Activated B cell treated with CpG ODN at 0.5 μM for 24 hours (primary cell): ENCODE data around the gene FOXP1. TPM values are rescaled to one million over a fixed set of nuclear protein-coding genes. Genes with fewer than 3 reads are reported as not detected.

Experiments
- ATAC-seq: fragments of 200-7000 bp; cut with Tn5 transposase; one replicate; pipeline ENCODE4 v1.10.0; 2021; ENCODE audit warnings: low read depth, mild to moderate bottlenecking, moderate library complexity
- CTCF ChIA-PET: fragments of 350-600 bp; sonication (Branson Sonifier 250); formaldehyde crosslinking; loops from one replicate; lab custom pipeline; 2021; ENCODE audit warnings: antibody characterized with exemption; lab: Charles Lee
- POLR2A ChIA-PET: fragments of 350-600 bp; sonication (Branson Sonifier 250); formaldehyde crosslinking; loops from one replicate; lab custom pipeline; 2021; ENCODE audit warnings: antibody characterized with exemption; lab: Charles Lee
- DNase-seq: peaks from one replicate; pipeline ENCODE4 v3.0.0; 2022
- H3K27ac Mint-ChIP-seq: one replicate; pipeline ENCODE4 v1.8.0; 2020; ENCODE audit warnings: mixed read lengths
- H3K27me3 Mint-ChIP-seq: one replicate; pipeline ENCODE4 v1.8.0; 2021; ENCODE audit warnings: mixed read lengths
- H3K36me3 Mint-ChIP-seq: one replicate; pipeline ENCODE4 v1.8.0; 2021; ENCODE audit warnings: low read depth, mixed read lengths
- H3K4me1 Mint-ChIP-seq: one replicate; pipeline ENCODE4 v1.8.0; 2021; ENCODE audit warnings: mixed read lengths
- H3K4me3 Mint-ChIP-seq: one replicate; pipeline ENCODE4 v1.8.0; 2020; ENCODE audit warnings: mild to moderate bottlenecking, mixed read lengths
- H3K9me3 Mint-ChIP-seq: one replicate; pipeline ENCODE4 v1.8.0; 2020; ENCODE audit warnings: mixed read lengths
- CTCF ChIP-seq: fragments of 200-600 bp; IDR thresholded peaks from one replicate; pipeline ENCODE4 v1.8.0; 2022; ENCODE audit warnings: antibody characterized with exemption, mild to moderate bottlenecking
- intact Hi-C: fragments of 100-400 bp; cut with micrococcal nuclease; formaldehyde crosslinking; loops from one replicate; pipeline ENCODE4 v1.15.1; 2024
- total RNA-seq: library from RNA; stranded (reverse); gene quantifications from 2 replicates; pipeline ENCODE4 v1.2.3, GENCODE V29; 2022

FOXP1 gene
- total RNA-seq, 1 donor from 2014 or later, result 563 TPM

GRCh38 chr3:71235846-71236245 lies 347.7 kb downstream of the FOXP1 start:
- ATAC-seq (no peak), DNase-seq (no peak)
- Mint-ChIP-seq H3K9me3 (no peaks in the 10 kb centered on the region), H3K36me3 (peaks cover 39% of the 10 kb centered on the region), H3K27me3 (no peaks in the 10 kb centered on the region), H3K27ac (peak overlapping the region; percentile 66), H3K4me3 (no peak overlapping the region), H3K4me1 (peaks cover 68% of the 10 kb centered on the region)
- CTCF ChIA-PET, result no interaction called here
- POLR2A ChIA-PET, result no interaction called here
- intact Hi-C loops, result no loop called here
- TF ChIP-seq CTCF, result no peak

- no peak overlapping the region for H3K4me3 Mint-ChIP-seq
- ChIA-PET CTCF (interaction anchor here (0.6 kb wide), 1 partner anchor 187 kb away, joined by 3 read pairs; no protein-coding TSS in a partner anchor), POLR2A (interaction anchor here (0.6 to 1.0 kb wide), 6 partner anchors 9 to 349 kb away, joined by 3 to 7 read pairs (median 4); no protein-coding TSS in a partner anchor)
- DNase-seq (no peak), ATAC-seq (no peak)
- H3K36me3 Mint-ChIP-seq, result peaks cover 37% of the 10 kb centered on the region
- peaks cover 69% of the 10 kb centered on the region for H3K4me1 Mint-ChIP-seq
- H3K9me3 Mint-ChIP-seq, result no peaks in the 10 kb centered on the region
- intact Hi-C loops, result no loop called here
- H3K27me3 Mint-ChIP-seq, result no peaks in the 10 kb centered on the region
- no peak for TF ChIP-seq CTCF
- peak overlapping the region; percentile 59 for H3K27ac Mint-ChIP-seq
Observed at GRCh38 chr3:71232895-71233294, 350.6 kb downstream of the FOXP1 start.

- no peak for TF ChIP-seq CTCF
- CTCF ChIA-PET, result no interaction called here
- H3K27ac Mint-ChIP-seq, result peak overlapping the region; percentile 51
- POLR2A ChIA-PET, result interaction anchor here (0.7 to 1.0 kb wide), 3 partner anchors 10 to 350 kb away, joined by 3 to 4 read pairs (median 3); no protein-coding TSS in a partner anchor
- H3K36me3 Mint-ChIP-seq, result peaks cover 33% of the 10 kb centered on the region
- no peaks in the 10 kb centered on the region for H3K9me3 Mint-ChIP-seq
- H3K4me1 Mint-ChIP-seq, result peaks cover 69% of the 10 kb centered on the region
- ATAC-seq, result no peak
- H3K4me3 Mint-ChIP-seq, result no peak overlapping the region
- H3K27me3 Mint-ChIP-seq, result no peaks in the 10 kb centered on the region
- no peak for DNase-seq
- intact Hi-C loops, result no loop called here
Observed at GRCh38 chr3:71232175-71232679, 351.3 kb downstream of the FOXP1 start.

GRCh38 chr3:71231680-71232079 lies 351.8 kb downstream of the FOXP1 start:
- POLR2A ChIA-PET, result no interaction called here
- Mint-ChIP-seq H3K9me3 (no peaks in the 10 kb centered on the region), H3K4me1 (peaks cover 72% of the 10 kb centered on the region), H3K27me3 (no peaks in the 10 kb centered on the region), H3K27ac (peak overlapping the region; percentile 51), H3K36me3 (peaks cover 32% of the 10 kb centered on the region), H3K4me3 (no peak overlapping the region)
- CTCF ChIA-PET, result no interaction called here
- no peak for DNase-seq
- no peak for ATAC-seq
- no peak for TF ChIP-seq CTCF
- intact Hi-C loops, result no loop called here

GRCh38 chr3:71229905-71230657 lies 353.4 kb downstream of the FOXP1 start:
- peaks cover 78% of the 10 kb centered on the region for H3K4me1 Mint-ChIP-seq
- POLR2A ChIA-PET, result interaction anchor here (0.7 kb wide), 1 partner anchor 151 kb away, joined by 3 read pairs; no protein-coding TSS in a partner anchor

More at GRCh38 chr3:71229905-71230657, 353.4 kb downstream of the FOXP1 start:
- ATAC-seq, result no peak
- no peak for DNase-seq
- intact Hi-C loops, result loop anchor here (5.0 to 10.0 kb wide), 2 partner anchors 165 to 282 kb away; no protein-coding TSS in a partner anchor
- no peaks in the 10 kb centered on the region for H3K27me3 Mint-ChIP-seq
- CTCF ChIA-PET, result interaction anchor here (0.7 kb wide), 1 partner anchor 246 kb away, joined by 3 read pairs; no protein-coding TSS in a partner anchor
- TF ChIP-seq CTCF, result no peak
- H3K9me3 Mint-ChIP-seq, result no peaks in the 10 kb centered on the region
- peak overlapping the region; percentile 30 for H3K27ac Mint-ChIP-seq
- no peak overlapping the region for H3K4me3 Mint-ChIP-seq
- peaks cover 26% of the 10 kb centered on the region for H3K36me3 Mint-ChIP-seq
